K562 (cell line): Measurements from ENCODE around the gene JAM2.

Source experiments
- FOXM1 ChIP-seq, 2 experiments: fragments of 450-650 bp in 1 of 2; sonication (generic) in 1 of 2; formaldehyde crosslinking in 1 of 2; IDR thresholded peaks; 2 replicates each; pipeline versions ENCODE4 v1.6.1 to v1.9.0; 2017 to 2022; ENCODE audit warnings: low read depth in 2 of 2, mild to moderate bottlenecking in 2 of 2, missing genetic modification reagents in 1 of 2, moderate library complexity in 1 of 2
- ZBTB7A ChIP-seq: IDR thresholded peaks from 2 replicates; pipeline ENCODE4 v1.6.1; 2011; ENCODE audit warnings: low read depth, mild to moderate bottlenecking, low read length, moderate library complexity, borderline replicate concordance; ENCODE audit not compliant: control insufficient read depth
- TF ChIP-seq, protein P1 (sequence below), 3 experiments: IDR thresholded peaks in 2 of 3; conservative IDR thresholded peaks in 1 of 3; 2 replicates each; pipeline ENCODE4 v1.5.1; 2011 to 2012; ENCODE audit warnings: low read length in 3 of 3, mild to moderate bottlenecking in 3 of 3, control low read depth in 2 of 3, improper control_type of control experiment in 1 of 3, inconsistent platforms in 1 of 3, low read depth in 1 of 3, mixed read lengths in 1 of 3, moderate library complexity in 1 of 3; ENCODE audit not compliant: insufficient read depth in 2 of 3

DNA sequence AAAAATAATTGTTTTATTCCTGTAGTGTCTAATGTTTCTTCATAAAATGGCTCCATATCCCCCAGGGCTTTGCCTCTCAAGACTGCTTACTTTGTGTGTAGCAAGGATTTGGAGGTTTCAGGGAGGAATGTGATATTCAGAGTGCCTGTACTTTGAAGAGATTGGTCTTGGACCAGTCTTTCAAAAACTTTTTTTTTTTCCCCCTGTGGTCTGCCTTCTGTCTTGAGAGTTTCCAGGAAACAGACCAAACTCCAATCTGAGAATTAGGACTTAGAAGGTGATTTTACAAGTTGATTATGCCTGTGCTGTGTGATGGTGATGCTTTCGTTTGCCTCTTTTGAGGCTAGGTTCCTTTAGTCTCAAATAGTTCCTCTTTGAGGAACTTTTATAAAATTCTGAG lies 121.6 kb downstream of the JAM2 start:
- TF ChIP-seq, protein P1, sequence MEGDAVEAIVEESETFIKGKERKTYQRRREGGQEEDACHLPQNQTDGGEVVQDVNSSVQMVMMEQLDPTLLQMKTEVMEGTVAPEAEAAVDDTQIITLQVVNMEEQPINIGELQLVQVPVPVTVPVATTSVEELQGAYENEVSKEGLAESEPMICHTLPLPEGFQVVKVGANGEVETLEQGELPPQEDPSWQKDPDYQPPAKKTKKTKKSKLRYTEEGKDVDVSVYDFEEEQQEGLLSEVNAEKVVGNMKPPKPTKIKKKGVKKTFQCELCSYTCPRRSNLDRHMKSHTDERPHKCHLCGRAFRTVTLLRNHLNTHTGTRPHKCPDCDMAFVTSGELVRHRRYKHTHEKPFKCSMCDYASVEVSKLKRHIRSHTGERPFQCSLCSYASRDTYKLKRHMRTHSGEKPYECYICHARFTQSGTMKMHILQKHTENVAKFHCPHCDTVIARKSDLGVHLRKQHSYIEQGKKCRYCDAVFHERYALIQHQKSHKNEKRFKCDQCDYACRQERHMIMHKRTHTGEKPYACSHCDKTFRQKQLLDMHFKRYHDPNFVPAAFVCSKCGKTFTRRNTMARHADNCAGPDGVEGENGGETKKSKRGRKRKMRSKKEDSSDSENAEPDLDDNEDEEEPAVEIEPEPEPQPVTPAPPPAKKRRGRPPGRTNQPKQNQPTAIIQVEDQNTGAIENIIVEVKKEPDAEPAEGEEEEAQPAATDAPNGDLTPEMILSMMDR (IDR thresholded peaks at IDR 0.05 in 2 of 3, conservative IDR thresholded peaks at IDR 0.05 in 1 of 3; ENCODE audit: insufficient read depth in 2 of 3, low read depth in 1 of 3, low read length in 3 of 3), result no peak
- TF ChIP-seq ZBTB7A (no peak), FOXM1 (IDR thresholded peaks at IDR 0.05; ENCODE audit: low read depth) (no peak), FOXM1 (CRISPR knock-in tag; IDR thresholded peaks at IDR 0.05; ENCODE audit: low read depth) (no peak)
